ENCODE results near the gene FXYD4. TPM values are rescaled to one million over a fixed set of nuclear protein-coding genes. Genes with fewer than 3 reads are reported as not detected.

Gene FXYD4
- total RNA-seq, 1 experiment from 2014 or later: not detected

GRCh38 chr10:43354330-43354635, 17.2 kb upstream of the FXYD4 start:
- CTCF ChIA-PET: interaction anchor here (0.6 kb wide), 4 partner anchors 18 to 109 kb away, joined by 3 read pairs; no protein-coding TSS in a partner anchor
- Mint-ChIP-seq H3K27me3 (ENCODE audit: insufficient read depth, unreplicated experiment) (no peaks in the 10 kb centered on the region), H3K36me3 (ENCODE audit: insufficient read depth, unreplicated experiment) (no peaks in the 10 kb centered on the region), H3K27ac (ENCODE audit: low read depth, unreplicated experiment) (no peak overlapping the region), H3K4me1 (ENCODE audit: insufficient read depth, unreplicated experiment) (peaks cover 15% of the 10 kb centered on the region), H3K9me3 (ENCODE audit: unreplicated experiment) (no peaks in the 10 kb centered on the region), H3K4me3 (ENCODE audit: unreplicated experiment) (no peak overlapping the region)
- DNase-seq (ENCODE audit: unreplicated experiment): no peak
- TF ChIP-seq CTCF (IDR thresholded peaks at IDR 0.05; ENCODE audit: unreplicated experiment): no peak
- POLR2A ChIA-PET: interaction anchor here (1.2 kb wide), 1 partner anchor 42 kb away, joined by 4 read pairs; no protein-coding TSS in a partner anchor
- BruUV-seq (replicated peaks): no TSS peak
- intact Hi-C loops (cut with micrococcal nuclease): no loop called here

GRCh38 chr10:43354879-43355380, 16.5 kb upstream of the FXYD4 start:
- H3K4me1 Mint-ChIP-seq (ENCODE audit: insufficient read depth, unreplicated experiment): peaks cover 15% of the 10 kb centered on the region
- no TSS peak for BruUV-seq (replicated peaks)
- H3K4me3 Mint-ChIP-seq (ENCODE audit: unreplicated experiment): no peak overlapping the region
- ChIA-PET POLR2A (no interaction called here), CTCF (interaction anchor here (0.6 kb wide), 1 partner anchor 17 kb away, joined by 3 read pairs; no protein-coding TSS in a partner anchor)
- H3K27ac Mint-ChIP-seq (ENCODE audit: low read depth, unreplicated experiment): no peak overlapping the region
- H3K27me3 Mint-ChIP-seq (ENCODE audit: insufficient read depth, unreplicated experiment): no peaks in the 10 kb centered on the region
- H3K36me3 Mint-ChIP-seq (ENCODE audit: insufficient read depth, unreplicated experiment): no peaks in the 10 kb centered on the region
- no peaks in the 10 kb centered on the region for H3K9me3 Mint-ChIP-seq (ENCODE audit: unreplicated experiment)
- no peak for DNase-seq (ENCODE audit: unreplicated experiment)
- intact Hi-C loops (cut with micrococcal nuclease): no loop called here
- no peak for TF ChIP-seq CTCF (IDR thresholded peaks at IDR 0.05; ENCODE audit: unreplicated experiment)

- peaks cover 15% of the 10 kb centered on the region for H3K4me1 Mint-ChIP-seq (ENCODE audit: insufficient read depth, unreplicated experiment)
- intact Hi-C loops (cut with micrococcal nuclease): no loop called here
- no TSS peak for BruUV-seq (replicated peaks)
- DNase-seq (ENCODE audit: unreplicated experiment): peak; percentile 51
- POLR2A ChIA-PET: interaction anchor here (0.6 to 1.6 kb wide), 2 partner anchors 44 to 217 kb away, joined by 3 to 4 read pairs; no protein-coding TSS in a partner anchor
- peak overlapping the region; percentile 80 for H3K27ac Mint-ChIP-seq (ENCODE audit: low read depth, unreplicated experiment)
- no peak overlapping the region for H3K4me3 Mint-ChIP-seq (ENCODE audit: unreplicated experiment)
- no peaks in the 10 kb centered on the region for H3K9me3 Mint-ChIP-seq (ENCODE audit: unreplicated experiment)
- H3K36me3 Mint-ChIP-seq (ENCODE audit: insufficient read depth, unreplicated experiment): no peaks in the 10 kb centered on the region
- no peak for TF ChIP-seq CTCF (IDR thresholded peaks at IDR 0.05; ENCODE audit: unreplicated experiment)
- CTCF ChIA-PET: interaction anchor here (0.6 to 1.4 kb wide), 5 partner anchors 25 to 363 kb away, joined by 3 to 8 read pairs (median 3); no protein-coding TSS in a partner anchor
- no peaks in the 10 kb centered on the region for H3K27me3 Mint-ChIP-seq (ENCODE audit: insufficient read depth, unreplicated experiment)
Observed at GRCh38 chr10:43355749-43356371, 15.6 kb upstream of the FXYD4 start.

- ChIA-PET CTCF (interaction anchor here (1.0 to 1.3 kb wide), 4 partner anchors 11 to 67 kb away, joined by 3 to 8 read pairs (median 4); no protein-coding TSS in a partner anchor), POLR2A (interaction anchor here (0.7 kb wide), 1 partner anchor 73 kb away, joined by 4 read pairs; no protein-coding TSS in a partner anchor)
- intact Hi-C loops (cut with micrococcal nuclease): no loop called here
- BruUV-seq (replicated peaks): no TSS peak
- TF ChIP-seq CTCF (IDR thresholded peaks at IDR 0.05; ENCODE audit: unreplicated experiment): no peak
- no peaks in the 10 kb centered on the region for H3K36me3 Mint-ChIP-seq (ENCODE audit: insufficient read depth, unreplicated experiment)
- no peaks in the 10 kb centered on the region for H3K27me3 Mint-ChIP-seq (ENCODE audit: insufficient read depth, unreplicated experiment)
- no peak overlapping the region for H3K4me3 Mint-ChIP-seq (ENCODE audit: unreplicated experiment)
- no peaks in the 10 kb centered on the region for H3K9me3 Mint-ChIP-seq (ENCODE audit: unreplicated experiment)
- H3K4me1 Mint-ChIP-seq (ENCODE audit: insufficient read depth, unreplicated experiment): peaks cover 10% of the 10 kb centered on the region
- DNase-seq (ENCODE audit: unreplicated experiment): no peak
- no peak overlapping the region for H3K27ac Mint-ChIP-seq (ENCODE audit: low read depth, unreplicated experiment)
Observed at GRCh38 chr10:43360086-43360485, 11.3 kb upstream of the FXYD4 start.

All from MCF 10A (cell line).